HG03469 (cell line): ENCODE results near the gene LYPD4.

Source experiments
- ATAC-seq: cut with Tn5 transposase; IDR thresholded peaks from one replicate; pipeline ENCODE4 v1.9.1; 2021; ENCODE audit warnings: mild to moderate bottlenecking, moderate library complexity, moderate number of reproducible peaks; ENCODE audit not compliant: unreplicated experiment

Gene LYPD4

GRCh38 chr19:41844601-41845000, at the start of gene LYPD4:
LYPD4 (minus strand) TSS chr19:41844683; CDS start chr19:41839285, 5,398 bp downstream.
- no peak for ATAC-seq

DNA sequence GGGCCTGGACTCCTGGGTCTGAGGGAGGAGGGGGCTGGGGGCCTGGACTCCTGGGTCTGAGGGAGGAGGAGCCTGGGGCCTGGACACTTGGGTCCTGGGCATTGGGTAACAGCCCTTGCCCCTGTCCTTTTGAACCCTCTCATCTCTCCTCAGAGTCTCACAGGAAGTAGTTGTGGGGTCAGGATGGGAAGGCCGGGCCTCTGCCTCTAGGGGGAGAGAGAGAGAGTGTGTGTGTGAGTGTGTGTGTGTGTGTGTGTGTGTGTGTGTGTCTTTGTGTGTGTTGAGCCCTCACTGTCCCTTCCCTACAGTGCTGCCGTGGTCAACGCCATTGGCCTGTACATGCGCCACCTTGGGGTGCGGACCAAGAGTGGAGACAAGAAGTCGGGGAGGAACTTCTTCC, 49.4 kb upstream of the LYPD4 start:
- no peak for ATAC-seq

DNA sequence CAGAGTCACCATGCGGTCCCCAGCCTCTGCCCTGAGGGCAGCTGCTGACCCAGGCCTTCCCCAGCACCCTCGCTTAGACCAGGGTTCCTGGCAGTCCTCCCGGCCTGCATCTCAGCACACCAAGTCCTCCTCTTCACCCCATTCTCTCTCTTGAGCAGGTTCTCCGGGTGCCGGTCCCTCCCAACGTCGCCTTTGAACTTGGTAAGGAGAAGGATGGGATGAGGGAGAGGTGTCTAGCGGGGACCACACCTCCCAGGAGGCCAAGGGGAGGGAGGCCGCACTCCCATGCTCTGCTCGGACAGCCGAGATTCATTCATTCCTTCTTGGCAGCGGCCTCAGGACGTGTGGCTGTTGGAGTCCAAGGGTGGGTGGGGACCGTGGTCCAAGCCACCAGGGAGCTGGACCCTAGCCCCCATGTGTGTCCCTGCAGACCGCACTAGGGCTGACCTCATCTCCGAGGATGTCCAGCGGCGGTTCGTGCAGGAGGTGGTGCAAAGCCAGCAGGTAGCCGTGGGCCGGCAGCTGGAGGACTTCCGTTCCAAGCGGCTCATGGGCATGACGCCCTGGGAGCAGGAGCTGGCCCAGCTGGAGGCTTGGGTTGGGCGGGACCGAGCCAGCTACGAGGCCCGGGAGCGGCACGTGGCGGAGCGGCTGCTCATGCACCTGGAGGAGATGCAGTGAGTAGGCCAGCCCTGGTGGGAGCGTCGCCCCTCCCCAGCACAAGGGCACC, 47.9 kb upstream of the LYPD4 start:
- ATAC-seq: no peak

DNA sequence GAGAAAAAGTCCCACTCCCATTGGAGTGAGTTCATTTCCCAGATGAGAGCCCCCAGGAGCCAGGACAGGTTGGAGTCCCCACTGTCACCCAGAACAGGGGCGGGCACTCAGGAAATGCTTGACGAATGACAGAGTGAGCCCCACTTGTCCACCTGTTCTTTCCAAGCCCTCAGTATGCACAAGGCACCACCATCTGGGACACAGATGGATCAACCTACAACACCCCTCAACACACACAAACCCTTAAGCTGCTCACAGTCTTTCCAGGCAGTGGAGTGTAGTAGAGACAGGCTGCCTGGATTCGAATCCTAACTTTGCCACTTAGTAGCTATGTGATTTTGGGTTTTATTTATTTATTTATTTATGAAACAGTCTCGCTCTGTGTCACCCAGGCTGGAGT, 46.5 kb upstream of the LYPD4 start:
- ATAC-seq: no peak

DNA sequence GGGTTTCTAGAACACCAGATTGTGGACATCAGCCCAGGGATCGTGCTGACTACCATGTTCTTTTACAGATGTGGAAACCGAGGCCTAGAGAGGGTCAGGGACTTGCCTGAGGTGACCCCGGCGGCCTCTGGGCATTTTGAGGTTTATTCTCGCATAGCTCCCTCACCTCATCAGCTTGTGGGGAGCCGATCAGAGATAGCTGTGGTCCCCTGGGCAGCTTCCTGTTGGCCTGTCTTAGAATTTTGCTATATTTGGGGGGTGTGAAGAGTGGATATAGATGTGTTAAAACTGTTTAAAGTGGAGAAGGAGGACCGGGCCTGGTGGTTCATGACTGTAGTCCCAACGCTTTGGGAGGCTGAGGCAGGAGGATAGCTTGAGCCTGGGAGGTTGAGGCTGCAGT, 45.4 kb upstream of the LYPD4 start:
- no peak for ATAC-seq

DNA sequence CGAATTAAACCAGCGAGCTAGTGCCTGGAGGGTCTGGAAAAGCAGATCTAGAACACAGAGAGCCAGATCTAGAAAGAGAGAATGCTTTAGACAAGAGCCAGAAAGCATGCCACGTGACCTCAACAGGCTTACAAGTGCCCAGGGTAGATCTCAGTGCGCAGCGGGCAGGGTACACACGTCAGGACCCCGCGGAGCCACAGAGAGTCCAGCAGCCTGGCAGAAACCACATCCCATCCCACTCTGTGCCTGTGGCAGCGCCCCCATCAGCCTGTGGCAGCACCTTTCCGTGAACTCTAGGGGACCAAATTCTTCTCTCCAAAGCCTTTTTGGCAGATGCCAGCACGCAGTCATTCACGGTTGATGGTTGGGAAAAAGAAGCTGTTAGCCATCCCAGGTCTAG, 44.4 kb upstream of the LYPD4 start:
- no peak for ATAC-seq

- ATAC-seq: no peak
These were observed 43.4 kb upstream of the LYPD4 start for GRCh38 chr19:41887711-41888382.

GRCh38 chr19:41886761-41887710, 42.6 kb upstream of the LYPD4 start:
- ATAC-seq: no peak

DNA sequence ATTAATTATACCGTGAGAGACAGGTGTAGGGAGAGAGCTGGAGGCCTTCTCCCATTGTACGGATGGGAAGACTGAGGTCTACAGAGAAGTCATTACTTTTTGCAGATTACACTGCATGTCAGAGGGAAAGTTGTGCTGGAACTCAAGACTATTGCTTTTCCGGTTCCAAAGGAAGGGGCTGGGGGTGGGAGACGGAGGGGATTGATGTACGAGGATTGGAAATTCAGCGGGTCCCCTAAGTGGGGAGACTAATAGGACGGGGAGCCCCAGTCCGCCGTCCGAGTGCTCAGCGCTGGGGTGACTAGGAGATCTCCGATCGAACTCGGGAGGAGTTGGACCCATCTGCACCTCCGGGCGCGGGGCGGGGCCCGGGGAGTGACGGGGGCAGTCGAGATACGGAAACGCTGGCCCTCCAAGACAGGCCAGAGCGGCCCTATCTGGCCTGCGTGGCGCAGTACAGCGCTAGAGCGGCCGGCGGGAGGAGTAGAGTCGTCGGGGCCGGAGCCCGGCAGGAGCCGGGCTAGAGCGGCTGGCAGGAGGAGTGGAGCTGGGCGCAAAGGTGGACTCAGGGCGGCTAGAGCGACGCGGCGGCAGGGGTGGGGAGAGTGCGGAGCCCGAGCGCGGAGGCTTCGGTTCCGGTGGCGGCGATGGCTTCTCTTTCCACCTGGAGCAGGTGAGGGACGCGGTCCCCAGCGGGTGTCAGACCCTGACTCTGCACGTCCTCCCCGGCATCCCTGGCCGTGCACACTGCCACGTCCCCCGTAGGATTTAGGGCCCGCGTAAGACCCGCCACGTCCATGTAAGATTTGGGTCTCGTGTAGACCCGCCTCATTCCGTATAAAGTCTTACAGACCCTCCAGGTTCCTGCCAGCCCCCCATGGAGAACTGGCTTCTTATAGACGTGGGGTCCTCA, 39.6 kb upstream of the LYPD4 start:
- peak; percentile 57 for ATAC-seq

- no peak for ATAC-seq
These were observed 39.0 kb upstream of the LYPD4 start for GRCh38 chr19:41883463-41883820.

DNA sequence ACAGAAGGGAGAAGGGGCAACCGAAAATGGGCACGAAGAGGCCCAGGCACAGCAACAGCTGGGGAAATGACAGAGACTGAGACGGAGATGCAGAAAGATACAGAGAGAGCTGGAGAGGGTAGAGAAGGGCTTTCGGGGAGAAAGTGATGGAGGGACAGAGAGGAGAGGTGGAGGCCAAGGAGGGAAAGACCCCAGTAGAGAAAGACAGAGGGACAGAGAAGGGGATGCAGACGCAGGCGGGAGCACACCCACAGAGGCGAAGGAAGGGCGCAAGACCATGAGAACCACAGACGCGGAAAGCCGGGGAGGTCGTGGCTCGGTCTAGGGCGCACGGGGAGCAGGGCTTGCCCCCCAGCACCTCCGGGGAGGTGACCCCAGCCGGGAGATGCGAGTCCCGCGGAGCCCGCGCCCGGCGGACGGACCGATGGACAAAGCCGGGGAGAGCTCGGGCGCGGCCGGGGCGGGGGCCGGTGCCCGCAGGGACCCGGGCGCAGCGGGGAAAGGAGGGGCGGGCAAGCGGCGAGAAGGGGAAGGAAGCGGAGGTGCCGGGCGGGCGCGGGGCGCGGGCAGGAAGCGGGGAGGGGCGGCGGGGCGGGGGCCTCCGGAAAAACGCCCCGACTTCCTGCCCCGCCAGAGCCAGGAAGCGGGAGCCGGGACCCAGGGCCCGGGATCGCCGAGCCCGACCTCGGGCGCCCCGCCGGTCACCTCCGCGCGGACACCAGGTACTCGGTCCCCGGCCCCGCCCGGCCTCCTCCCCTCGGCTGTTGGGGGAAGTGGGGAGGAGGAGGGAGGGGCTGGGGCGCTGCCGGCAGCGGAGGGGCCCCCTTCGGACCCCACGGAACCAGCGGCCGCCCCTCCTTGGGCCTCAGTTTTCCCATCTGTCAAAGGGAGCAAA, 38.3 kb upstream of the LYPD4 start, which contains the start of gene ARHGEF1:
TSS of gene ARHGEF1 (plus strand) at position 617 of the 895 bp plus-strand sequence. CDS start 4,899 bp downstream, outside the sequence.
- ATAC-seq: no peak

DNA sequence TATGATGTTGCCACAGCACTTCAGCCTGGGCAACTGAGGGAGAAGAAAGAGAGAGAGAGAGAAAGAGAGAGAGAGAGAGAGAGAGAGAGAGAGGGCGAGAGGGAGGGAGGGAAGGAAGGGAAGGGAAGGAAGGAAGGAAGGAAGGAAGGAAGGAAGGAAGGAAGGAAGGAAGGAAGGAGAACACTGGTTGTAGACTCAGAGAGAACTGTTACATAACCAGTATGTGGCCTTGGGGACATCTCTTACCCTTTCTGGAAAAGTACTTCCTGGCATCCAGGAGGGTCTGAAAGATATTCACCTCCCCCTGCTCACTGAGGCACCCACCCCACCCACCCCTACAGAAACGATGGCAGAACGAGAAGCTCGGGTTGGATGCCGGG, 35.8 kb upstream of the LYPD4 start:
- no peak for ATAC-seq

DNA sequence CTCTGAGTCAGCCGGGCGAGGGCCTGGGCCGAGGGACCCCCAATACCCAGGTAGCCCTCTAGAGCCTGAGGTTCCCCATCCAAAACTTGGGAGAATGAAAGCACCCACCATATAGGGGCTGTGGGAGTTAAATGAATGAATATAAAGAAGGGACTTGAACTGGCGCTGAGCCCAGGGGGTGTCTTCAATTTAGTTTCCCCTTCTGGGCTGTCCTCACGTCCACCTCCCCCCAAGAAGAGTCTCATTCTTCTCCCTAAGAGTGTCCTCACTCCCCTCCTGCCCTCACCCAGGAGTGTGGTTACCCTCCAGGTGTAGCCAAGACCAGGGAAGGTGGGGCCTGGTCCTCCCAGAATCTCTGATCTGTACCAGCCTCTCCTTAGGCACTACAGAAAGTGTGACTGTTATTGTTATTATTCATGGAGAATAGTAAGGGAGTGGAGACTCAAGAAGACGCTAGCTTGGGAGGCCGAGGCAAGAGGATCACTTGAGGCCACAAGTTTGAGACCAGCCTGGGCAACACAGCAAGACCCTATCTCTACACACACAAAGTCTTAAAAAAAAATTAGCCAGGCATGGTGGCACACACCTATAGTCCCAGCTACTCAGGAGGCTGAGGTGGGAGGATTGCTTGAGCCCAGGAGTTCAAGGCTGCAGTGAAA, 35.3 kb upstream of the LYPD4 start:
- no peak for ATAC-seq

- ATAC-seq: no peak
These were observed 34.6 kb upstream of the LYPD4 start for GRCh38 chr19:41879080-41879479.

DNA sequence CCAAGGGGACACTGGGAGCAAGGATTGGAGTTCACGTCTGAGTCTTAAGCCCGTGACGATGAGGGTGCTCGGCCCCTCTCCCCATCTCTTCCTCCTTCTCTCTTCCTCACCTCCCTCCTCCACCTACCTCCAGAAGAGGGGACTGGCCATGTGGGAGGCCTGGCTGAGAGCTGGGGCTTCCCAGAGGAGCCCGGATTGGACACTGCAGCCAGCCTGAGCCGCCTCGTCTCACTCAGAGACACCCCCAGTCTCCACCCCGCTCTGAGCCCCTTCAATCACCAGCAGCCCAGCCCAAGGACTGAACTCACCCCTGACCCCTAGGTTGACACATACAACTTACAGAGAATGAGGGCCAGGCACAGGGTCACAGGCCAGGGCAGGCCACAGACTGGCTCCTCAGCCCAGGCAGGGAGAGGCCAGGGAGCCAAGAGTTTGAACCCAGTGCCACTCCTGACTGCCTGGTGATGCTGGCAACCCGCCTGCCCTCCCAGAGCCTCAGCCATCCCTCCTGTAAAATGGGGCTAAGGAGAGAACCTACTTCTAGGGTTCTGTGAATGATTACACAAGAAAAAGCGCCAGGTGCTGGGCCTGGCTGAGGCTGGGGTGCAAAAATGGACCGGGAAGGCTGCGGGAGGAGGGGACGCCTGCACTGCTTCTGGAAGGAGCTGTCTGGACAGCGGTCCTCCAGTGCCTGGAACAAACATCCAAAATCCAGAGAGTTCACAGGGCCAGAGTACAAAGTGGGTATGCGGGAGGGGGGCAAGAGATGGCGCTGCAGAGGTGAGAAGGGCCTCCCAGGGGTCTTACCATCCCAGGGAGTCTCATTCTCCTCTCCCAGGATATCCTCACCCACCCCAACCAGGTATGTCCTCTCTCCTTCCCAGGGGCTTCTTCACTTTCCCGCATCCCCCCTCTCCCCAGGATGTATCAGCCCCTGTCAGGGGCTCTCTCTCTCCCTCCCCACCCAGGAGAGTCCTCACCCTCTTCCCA, 33.7 kb upstream of the LYPD4 start:
- no peak for ATAC-seq

DNA sequence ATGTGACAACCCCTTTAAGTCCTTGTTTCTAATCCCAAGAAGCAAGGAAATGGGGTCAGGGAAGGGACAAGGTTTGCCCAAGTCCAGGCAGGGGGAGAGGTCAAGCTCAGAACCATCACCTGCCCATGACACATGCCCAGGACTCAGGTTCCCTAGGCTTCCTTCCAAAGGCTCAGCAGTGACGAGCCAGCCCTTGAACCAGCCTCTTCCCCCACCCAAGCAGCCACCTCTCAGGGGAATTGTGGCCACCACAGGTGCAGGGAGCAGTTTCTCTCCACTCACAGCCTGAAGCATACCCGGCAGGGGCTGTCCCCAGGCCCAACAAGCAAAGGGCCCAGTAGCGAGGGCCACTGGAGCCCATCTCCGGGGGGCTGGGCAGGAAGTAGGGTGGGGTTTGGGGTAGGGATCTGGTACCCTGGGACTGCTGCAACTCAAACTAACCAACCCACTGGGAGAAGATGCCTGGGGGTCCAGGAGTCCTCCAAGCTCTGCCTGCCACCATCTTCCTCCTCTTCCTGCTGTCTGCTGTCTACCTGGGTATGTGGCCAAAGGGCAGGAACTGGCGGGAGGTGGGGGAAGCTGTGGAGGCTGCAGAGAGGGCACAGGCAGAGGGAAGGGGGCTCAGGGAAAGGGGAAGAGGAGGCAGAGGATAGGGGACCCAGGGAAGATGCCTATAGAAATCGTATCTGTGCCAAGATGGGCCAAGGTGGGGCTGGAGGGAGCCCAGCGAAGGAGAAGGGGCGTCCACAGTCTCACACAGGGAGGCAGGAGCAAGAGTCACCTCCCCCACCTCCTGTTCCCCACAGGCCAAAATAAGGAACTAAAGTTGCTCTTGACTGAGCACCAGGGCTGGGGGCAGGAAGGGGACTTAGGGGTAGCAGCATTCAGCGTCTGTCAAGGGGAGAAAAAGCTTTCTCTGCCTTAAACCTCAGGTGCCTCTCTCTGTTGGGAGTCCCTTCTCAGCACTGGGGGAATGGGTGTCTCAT, 32.7 kb upstream of the LYPD4 start, which contains the start of gene CD79A:
TSS of gene CD79A (plus strand) at position 433 of the 986 bp plus-strand sequence. CDS start at position 459, 26 bp downstream.
- peak; percentile 48 for ATAC-seq
